Activated CD8-positive, alpha-beta memory T cell treated with anti-CD3 and anti-CD28 coated beads, Interleukin-2, amount 10 ng/mL, durations not matched to agents 7 days and 5 days (primary cell): ENCODE measurements around the gene CERS1. TPM values are rescaled to one million over a fixed set of nuclear protein-coding genes. Genes with fewer than 3 reads are reported as not detected.

Source experiments
- ATAC-seq: fragments of 150-1000 bp; cut with Tn5 transposase; one replicate; pipeline ENCODE4 v1.10.0; 2021; ENCODE audit warnings: moderate library complexity
- CTCF ChIA-PET: fragments of 350-600 bp; sonication (Branson Sonifier 250); formaldehyde crosslinking; loops from one replicate; lab custom pipeline; 2021; ENCODE audit warnings: antibody characterized with exemption; lab: Charles Lee
- DNase-seq: peaks from one replicate; pipeline ENCODE4 v3.0.0-alpha.2; 2020
- H3K27ac Mint-ChIP-seq: one replicate; pipeline ENCODE4 v1.8.0; 2021; ENCODE audit warnings: mild to moderate bottlenecking, mixed read lengths
- H3K27me3 Mint-ChIP-seq: one replicate; pipeline ENCODE4 v1.8.0; 2021; ENCODE audit warnings: mixed read lengths
- H3K36me3 Mint-ChIP-seq: one replicate; pipeline ENCODE4 v1.8.0; 2021; ENCODE audit warnings: mild to moderate bottlenecking, mixed read lengths
- H3K4me1 Mint-ChIP-seq: one replicate; pipeline ENCODE4 v1.8.0; 2021; ENCODE audit warnings: mixed read lengths
- H3K4me3 Mint-ChIP-seq: one replicate; pipeline ENCODE4 v1.8.0; 2021; ENCODE audit warnings: mild to moderate bottlenecking, moderate library complexity, mixed read lengths
- H3K9me3 Mint-ChIP-seq: one replicate; pipeline ENCODE4 v1.8.0; 2022; ENCODE audit warnings: low read depth, mixed read lengths
- total RNA-seq, 2 experiments: library from RNA; stranded (reverse); gene quantifications; one replicate each; pipeline ENCODE4 v1.2.3, GENCODE V29; 2021

Gene CERS1
- total RNA-seq, 2 experiments from 2014 or later, result not detected

DNA sequence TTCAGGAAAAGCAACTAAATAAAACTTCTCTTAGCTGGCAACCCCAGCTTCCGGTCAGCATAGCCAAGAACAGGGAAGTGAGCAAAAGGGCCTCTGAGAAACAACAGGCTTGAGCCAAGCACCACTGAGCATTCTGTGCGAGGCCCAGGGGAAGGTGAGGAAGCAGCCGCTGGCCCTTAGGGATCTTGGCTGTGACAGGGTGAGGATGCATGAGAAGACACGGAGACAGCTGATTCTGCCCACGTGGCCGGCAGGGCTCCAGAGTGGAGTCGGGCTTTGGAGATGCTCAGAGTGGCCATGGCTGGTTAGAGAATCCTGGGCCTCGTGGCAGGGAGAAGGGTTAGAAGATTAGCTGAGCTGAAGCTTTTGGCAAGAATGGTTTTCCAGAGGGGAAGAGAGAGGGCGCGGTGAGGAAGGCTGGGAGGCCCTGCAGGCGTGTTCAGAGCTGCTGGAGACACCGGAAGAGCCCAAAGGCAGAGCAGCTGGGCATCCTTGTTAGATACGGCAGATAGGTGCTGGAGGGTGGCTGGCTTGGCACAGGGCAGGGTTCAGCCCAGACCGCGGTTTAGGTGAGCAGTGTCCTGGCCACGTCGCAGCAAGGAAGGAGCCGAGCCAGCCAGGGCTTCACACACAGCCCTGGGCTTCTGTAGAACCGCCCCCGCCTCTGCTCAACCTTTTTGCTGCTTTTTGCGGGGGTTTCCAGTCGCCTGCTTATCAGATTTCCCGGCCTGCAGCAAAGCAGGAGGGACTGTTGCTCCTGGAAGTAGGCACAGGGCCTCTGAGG is 46.9 kb downstream of the CERS1 start:
- H3K27me3 Mint-ChIP-seq, result no peaks in the 10 kb centered on the region
- no peaks in the 10 kb centered on the region for H3K9me3 Mint-ChIP-seq
- H3K4me1 Mint-ChIP-seq, result peaks cover 61% of the 10 kb centered on the region
- H3K36me3 Mint-ChIP-seq, result peaks cover 35% of the 10 kb centered on the region
- CTCF ChIA-PET, result interaction anchor here (1.1 to 5.9 kb wide), 8 partner anchors 11 to 398 kb away, joined by 3 to 58 read pairs (median 4); partner anchors contain the start of genes COPE, DDX49 and UPF1
- H3K4me3 Mint-ChIP-seq, result no peak overlapping the region
- H3K27ac Mint-ChIP-seq, result peak overlapping the region; percentile 76
- ATAC-seq (no peak), DNase-seq (no peak)

DNA sequence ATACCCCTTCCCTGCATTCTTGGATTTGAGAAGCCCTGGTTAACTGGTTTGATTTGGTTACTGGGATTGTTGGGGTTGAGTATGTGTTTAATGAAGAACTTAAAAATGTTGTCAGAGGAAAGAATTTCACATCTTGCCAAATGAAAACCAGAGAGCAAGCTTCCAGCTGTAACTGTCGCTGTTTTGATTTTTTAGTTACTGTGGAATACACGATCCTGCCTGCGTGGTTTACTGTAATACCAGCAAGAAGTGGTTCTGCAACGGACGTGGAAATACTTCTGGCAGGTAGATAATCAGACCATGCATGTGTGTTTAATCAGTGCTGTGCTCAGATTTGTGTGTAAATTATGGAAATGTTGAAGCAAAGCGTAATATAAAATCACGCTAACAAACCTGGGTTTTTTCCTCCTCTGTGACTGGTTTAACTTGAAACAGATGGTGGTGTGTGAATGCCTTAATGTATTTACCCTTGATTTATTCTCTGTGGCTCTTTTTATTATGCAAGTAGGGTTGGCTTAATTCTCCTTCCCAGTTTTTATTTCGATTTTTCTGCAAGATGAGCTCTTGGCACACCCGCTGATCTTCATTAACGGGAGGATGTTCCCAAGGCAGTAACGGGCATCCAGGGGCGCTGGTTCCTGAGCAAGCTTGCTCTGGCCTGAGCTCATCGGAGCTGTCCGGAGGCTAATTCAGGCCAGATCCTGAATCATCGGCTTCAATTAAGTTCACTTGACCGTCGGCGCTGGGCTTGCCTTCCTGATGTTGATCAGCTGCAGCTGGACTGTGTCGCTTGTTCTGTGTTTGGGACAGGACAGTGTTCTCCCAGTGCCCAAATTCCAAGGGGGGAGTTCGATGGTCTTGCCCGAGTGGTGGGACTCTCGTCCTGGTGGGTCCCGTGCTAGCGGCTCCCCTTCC is 48.2 kb downstream of the CERS1 start:
- no peak overlapping the region for H3K4me3 Mint-ChIP-seq
- peaks cover 30% of the 10 kb centered on the region for H3K36me3 Mint-ChIP-seq
- H3K4me1 Mint-ChIP-seq, result peaks cover 74% of the 10 kb centered on the region
- CTCF ChIA-PET, result interaction anchor here (0.6 to 5.9 kb wide), 36 partner anchors 8 to 519 kb away, joined by 3 to 58 read pairs (median 4); partner anchors contain the start of genes COPE, DDX49, KXD1 and REX1BD
- no peak for DNase-seq
- no peak overlapping the region for H3K27ac Mint-ChIP-seq
- ATAC-seq, result no peak
- no peaks in the 10 kb centered on the region for H3K27me3 Mint-ChIP-seq
- no peaks in the 10 kb centered on the region for H3K9me3 Mint-ChIP-seq

DNA sequence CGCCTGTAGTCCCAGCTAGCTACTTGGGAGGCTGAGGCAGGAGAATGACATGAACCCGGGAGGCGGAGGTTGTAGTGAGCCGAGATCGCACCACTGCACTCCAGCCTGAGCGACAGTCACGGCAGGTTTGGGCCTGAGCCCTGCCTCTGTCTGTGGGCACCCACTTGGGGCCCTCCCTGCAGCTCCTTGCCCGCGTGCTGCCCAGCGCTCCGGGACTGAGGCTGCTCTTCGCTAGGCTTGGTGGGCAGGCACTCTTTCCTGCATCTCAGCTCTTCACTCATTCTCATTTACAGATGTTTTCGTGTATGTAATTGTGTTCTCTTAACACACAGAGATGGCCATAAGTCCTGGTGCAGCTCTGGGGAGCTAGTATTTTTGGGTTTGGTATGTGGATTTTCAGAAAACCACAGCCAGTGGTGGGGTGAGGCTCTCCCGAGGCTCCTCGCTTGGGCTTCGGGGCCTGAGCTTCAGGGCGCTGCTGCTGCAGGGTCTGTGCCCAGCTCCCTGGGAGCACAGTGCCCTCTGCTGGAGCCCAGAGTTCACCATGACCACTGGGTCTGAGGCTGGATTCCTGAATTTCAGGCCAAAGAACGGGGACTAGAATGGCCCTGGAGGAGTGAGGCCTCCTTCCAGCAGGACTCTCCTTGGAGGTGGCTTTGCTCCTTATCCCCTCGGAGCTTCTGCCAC is 49.0 kb downstream of the CERS1 start:
- Mint-ChIP-seq H3K36me3 (peaks cover 29% of the 10 kb centered on the region), H3K9me3 (no peaks in the 10 kb centered on the region), H3K4me3 (no peak overlapping the region), H3K27ac (peak overlapping the region; percentile 18), H3K4me1 (peaks cover 77% of the 10 kb centered on the region), H3K27me3 (no peaks in the 10 kb centered on the region)
- CTCF ChIA-PET, result interaction anchor here (0.6 to 5.9 kb wide), 44 partner anchors 9 to 518 kb away, joined by 3 to 58 read pairs (median 4); partner anchors contain the start of genes COPE, DDX49, KXD1 and REX1BD
- ATAC-seq, result peak; percentile 82
- peak; percentile 77 for DNase-seq

DNA sequence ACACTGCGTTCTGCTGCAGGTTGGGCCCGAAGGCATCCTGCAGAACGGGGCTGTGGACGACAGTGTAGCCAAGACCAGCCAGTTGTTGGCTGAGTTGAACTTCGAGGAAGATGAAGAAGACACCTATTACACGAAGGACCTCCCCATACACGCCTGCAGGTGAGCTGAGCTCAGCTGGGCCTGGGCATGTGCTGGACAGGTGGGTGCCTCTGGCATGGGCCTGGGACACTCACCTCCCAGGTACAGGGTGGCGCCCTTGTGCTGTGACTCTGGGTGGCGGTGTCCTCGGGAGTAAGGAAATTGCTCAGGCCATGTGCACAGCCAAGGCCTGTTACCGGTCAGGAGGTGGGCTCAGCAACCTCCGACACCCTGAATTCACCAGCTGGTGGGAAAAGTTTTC is 50.0 kb downstream of the CERS1 start:
- no peak for ATAC-seq
- Mint-ChIP-seq H3K4me3 (no peak overlapping the region), H3K9me3 (no peaks in the 10 kb centered on the region), H3K36me3 (peaks cover 23% of the 10 kb centered on the region), H3K27ac (no peak overlapping the region), H3K27me3 (no peaks in the 10 kb centered on the region), H3K4me1 (peaks cover 82% of the 10 kb centered on the region)
- no peak for DNase-seq
- CTCF ChIA-PET, result interaction anchor here (1.3 to 5.9 kb wide), 5 partner anchors 8 to 349 kb away, joined by 5 to 58 read pairs (median 9); partner anchors contain the start of genes COPE, DDX49 and UPF1

DNA sequence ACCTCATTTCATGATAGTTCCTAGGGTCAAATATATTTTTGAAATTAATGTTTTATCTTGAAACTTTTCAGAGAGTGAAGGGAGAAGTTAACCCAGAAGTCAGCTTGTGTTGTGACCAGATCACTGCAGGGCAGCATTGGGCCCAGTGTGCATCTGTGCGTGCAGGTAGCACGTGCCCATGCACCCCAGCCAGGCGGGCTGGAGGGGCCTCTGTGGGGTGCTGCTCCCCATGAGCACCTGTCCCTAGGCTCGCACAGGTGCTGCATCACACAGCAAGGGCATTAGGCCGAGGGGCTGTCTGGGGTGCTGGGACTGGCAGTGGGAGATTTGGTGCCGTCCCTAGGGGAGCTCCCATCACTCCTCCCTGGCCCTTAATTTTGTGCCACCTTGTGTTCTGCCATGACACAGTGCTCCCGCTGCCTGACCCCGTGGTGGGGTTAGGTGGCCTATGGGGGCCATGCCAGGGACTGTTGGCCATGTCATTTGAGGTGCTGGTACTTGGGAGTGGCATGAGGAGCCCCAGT is 51.1 kb downstream of the CERS1 start:
- H3K4me3 Mint-ChIP-seq, result no peak overlapping the region
- peaks cover 19% of the 10 kb centered on the region for H3K36me3 Mint-ChIP-seq
- no peaks in the 10 kb centered on the region for H3K9me3 Mint-ChIP-seq
- ATAC-seq (no peak), DNase-seq (no peak)
- no peaks in the 10 kb centered on the region for H3K27me3 Mint-ChIP-seq
- no peak overlapping the region for H3K27ac Mint-ChIP-seq
- H3K4me1 Mint-ChIP-seq, result peaks cover 82% of the 10 kb centered on the region
- CTCF ChIA-PET, result interaction anchor here (0.5 to 5.9 kb wide), 6 partner anchors 11 to 420 kb away, joined by 3 to 58 read pairs (median 7); partner anchors contain the start of gene UPF1

DNA sequence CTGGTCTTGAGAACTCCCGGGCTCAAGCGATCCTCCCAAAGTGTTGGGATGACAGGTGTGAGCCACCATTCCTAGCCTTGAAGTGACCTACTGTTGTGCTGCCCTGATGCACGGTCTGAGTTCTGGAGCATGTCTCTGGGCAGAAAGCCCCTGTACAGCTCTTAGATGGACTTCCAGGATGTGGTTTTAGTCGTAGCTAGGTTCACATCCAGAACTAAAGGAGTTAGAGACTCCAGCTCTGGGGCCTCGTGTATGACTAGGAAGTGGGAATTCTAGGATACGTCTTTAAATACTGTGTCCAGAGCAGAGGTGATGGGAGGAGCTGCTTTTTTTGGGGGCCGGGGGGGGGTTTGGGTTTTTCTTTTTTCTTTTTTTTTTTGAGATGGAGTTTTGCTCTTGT is 52.0 kb downstream of the CERS1 start:
- DNase-seq (no peak), ATAC-seq (no peak)
- CTCF ChIA-PET, result interaction anchor here (1.1 to 2.9 kb wide), 5 partner anchors 11 to 393 kb away, joined by 5 to 13 read pairs (median 5); partner anchors contain the start of gene UPF1
- peaks cover 77% of the 10 kb centered on the region for H3K4me1 Mint-ChIP-seq
- H3K36me3 Mint-ChIP-seq, result peaks cover 17% of the 10 kb centered on the region
- H3K27ac Mint-ChIP-seq, result peak overlapping the region; percentile 52
- no peaks in the 10 kb centered on the region for H3K27me3 Mint-ChIP-seq
- no peaks in the 10 kb centered on the region for H3K9me3 Mint-ChIP-seq
- H3K4me3 Mint-ChIP-seq, result peak overlapping the region; percentile 8

DNA sequence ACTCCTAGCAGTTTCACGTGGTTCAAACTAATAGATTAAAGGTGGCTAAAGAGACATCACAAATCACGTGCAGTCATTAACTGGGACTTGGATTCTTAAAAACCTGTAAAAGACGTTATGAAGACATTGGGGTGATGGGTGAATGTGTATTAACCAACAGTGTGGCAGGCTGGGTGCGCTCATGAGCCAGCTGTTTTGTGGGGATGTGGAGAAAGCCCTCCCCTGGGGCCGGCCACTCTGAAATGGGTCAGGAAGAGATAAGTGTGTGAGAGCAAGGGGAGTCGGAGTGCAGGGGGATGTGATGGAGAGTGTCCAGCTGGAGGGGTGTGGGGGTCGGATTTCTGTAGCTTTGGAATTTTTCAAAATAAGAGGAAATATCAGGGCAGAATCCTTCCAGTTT is 53.8 kb downstream of the CERS1 start:
- Mint-ChIP-seq H3K36me3 (peaks cover 24% of the 10 kb centered on the region), H3K4me1 (peaks cover 74% of the 10 kb centered on the region), H3K4me3 (no peak overlapping the region), H3K9me3 (no peaks in the 10 kb centered on the region), H3K27me3 (no peaks in the 10 kb centered on the region), H3K27ac (no peak overlapping the region)
- ATAC-seq (no peak), DNase-seq (no peak)
- CTCF ChIA-PET, result interaction anchor here (1.3 kb wide), 1 partner anchor 253 kb away, joined by 3 read pairs; no protein-coding TSS in a partner anchor

DNA sequence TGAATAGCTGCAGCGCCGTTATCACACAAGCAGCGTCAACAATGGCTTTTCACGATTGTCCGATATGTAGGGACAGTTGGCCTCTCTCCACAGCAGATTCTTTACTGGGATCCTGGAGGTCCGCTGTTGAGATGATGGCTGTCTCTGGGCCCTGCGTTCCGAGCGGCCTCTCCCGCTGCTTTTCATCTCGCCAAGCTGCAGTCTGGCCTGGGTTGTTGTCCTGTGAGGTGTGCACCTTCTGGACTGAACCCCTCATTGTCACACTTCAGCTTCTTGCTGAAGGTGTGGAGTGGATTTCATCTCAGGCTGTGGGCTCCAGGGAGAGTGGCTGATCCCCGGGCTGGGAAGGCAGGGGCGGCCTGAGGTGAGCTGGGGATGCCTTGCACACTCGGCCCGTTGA is 54.6 kb downstream of the CERS1 start:
- no peak overlapping the region for H3K4me3 Mint-ChIP-seq
- CTCF ChIA-PET, result interaction anchor here (0.6 to 1.3 kb wide), 2 partner anchors 252 to 378 kb away, joined by 3 read pairs; no protein-coding TSS in a partner anchor

DNA sequence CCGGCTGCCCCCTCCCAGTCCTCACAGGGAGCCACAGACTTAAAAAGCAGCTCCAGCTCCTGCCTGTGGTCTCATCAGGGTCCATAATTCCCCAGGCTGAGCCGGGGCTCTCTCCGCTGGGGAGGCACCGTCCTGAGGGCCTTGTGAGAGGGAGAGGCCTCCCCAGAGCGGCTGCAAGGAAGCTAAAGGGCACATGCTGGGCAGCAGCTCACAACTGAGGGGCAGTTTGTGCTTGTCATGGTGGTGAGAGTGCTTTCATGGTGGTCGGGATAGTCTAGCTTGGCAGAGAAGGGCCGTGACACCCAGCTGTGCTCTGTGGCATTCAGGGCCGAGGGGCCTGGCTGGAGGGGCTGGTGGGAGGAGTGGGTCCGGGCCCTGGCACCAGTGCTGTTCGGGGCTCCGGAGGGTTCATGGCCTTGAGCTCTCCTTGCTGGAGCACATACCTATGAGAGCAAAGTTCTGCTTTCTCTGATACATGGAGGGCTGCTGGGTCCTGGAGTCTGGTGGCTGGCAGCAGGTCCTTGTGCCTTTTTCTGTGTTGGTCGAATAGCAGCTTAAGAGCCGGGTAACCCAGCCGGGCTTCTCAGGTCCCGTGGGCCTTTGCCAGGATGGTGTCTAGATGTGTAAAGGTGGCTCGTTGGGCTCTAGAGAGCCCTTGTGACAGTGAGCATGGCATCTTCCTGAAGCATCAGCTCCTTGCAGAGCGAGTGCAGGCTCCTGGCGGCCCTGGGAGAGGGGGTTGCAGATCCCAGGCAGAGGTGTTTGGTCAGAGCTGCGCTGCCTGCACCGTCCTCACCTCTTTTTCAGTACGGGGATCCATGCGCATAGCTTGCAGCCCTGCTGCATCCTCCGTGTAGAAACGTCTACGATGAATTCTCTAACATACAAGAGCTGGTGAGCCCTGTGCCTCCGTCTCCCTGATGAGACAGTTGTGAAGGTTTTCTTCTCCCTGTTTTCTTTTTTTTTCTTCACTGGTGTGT is 55.4 kb downstream of the CERS1 start:
- no peaks in the 10 kb centered on the region for H3K27me3 Mint-ChIP-seq
- no peak overlapping the region for H3K4me3 Mint-ChIP-seq
- H3K27ac Mint-ChIP-seq, result no peak overlapping the region
- DNase-seq (no peak), ATAC-seq (no peak)
- peaks cover 33% of the 10 kb centered on the region for H3K36me3 Mint-ChIP-seq
- peaks cover 70% of the 10 kb centered on the region for H3K4me1 Mint-ChIP-seq
- no peaks in the 10 kb centered on the region for H3K9me3 Mint-ChIP-seq
- CTCF ChIA-PET, result interaction anchor here (0.6 to 1.1 kb wide), 4 partner anchors 9 to 377 kb away, joined by 3 to 4 read pairs (median 3); partner anchors contain the start of gene UPF1

More for the DNA sequence above, 54.6 kb downstream of the CERS1 start:
- Mint-ChIP-seq H3K27me3 (no peaks in the 10 kb centered on the region), H3K4me1 (peaks cover 70% of the 10 kb centered on the region), H3K36me3 (peaks cover 28% of the 10 kb centered on the region), H3K9me3 (no peaks in the 10 kb centered on the region), H3K27ac (no peak overlapping the region)
- no peak for ATAC-seq
- no peak for DNase-seq

DNA sequence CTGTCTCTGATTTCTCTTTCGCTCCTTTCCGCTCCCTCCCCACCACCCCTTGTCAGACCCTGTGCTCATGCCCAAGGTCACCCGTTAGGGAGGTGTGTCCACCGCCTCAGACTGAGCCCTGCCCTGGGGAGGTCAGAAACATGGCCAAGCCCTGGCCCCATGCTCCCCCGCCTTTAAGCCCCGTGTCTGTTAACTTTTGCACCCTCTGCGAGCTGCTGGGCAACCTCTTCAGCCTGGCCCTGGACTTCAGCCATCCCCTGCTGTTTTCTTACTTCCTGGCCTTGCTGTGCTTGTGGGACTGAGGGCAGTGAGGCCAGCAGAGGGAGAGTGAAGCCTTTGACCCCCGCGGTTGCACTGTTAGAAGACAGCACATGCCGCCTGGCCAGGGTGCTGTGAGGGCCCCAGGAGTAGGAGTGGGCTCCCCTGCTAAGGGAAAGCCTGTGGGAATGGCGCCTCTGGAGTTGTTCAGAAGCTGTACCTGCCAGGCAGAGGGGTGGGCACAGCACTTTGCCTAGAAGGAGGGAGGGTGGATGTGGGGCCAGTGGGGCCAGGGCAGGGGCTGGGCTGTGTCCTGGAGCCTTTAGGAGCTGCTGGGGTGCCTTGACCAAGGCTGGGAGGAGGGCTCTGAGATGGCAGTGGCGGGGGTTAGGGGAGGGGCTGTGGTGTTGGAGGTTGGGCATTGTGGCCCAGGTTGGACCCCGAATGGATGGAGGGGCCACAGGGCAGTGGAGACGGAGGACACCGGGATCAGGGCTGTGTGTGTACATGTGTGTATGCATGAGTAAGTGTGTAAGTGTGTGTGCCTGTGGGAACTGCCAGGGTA is 56.3 kb downstream of the CERS1 start:
- H3K36me3 Mint-ChIP-seq, result peaks cover 40% of the 10 kb centered on the region
- no peaks in the 10 kb centered on the region for H3K9me3 Mint-ChIP-seq
- no peak overlapping the region for H3K27ac Mint-ChIP-seq

DNA sequence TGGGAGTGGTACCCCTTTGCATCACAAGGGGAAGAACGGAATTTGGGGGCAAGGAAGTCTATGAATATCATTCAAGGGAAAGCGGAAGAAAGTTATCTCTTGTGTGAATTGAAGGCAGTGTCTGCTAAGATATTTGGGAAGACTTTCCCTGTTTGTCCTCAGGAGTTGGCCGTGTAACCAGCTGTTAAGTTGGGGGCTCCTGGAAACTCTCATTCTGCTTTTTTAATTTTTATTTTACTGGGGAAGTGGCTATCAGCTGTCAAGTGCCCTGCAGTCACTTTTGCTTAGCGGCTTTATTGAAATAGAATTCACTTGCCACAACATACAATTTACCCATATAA is 61.3 kb downstream of the CERS1 start:
- DNase-seq (no peak), ATAC-seq (no peak)
- CTCF ChIA-PET, result interaction anchor here (7.3 kb wide), 1 partner anchor 13 kb away, joined by 58 read pairs; no protein-coding TSS in a partner anchor
- Mint-ChIP-seq H3K27me3 (no peaks in the 10 kb centered on the region), H3K4me3 (peak overlapping the region; percentile 95), H3K27ac (no peak overlapping the region), H3K36me3 (peaks cover 52% of the 10 kb centered on the region), H3K9me3 (no peaks in the 10 kb centered on the region), H3K4me1 (peaks cover 59% of the 10 kb centered on the region)

More for the DNA sequence above, 56.3 kb downstream of the CERS1 start:
- no peaks in the 10 kb centered on the region for H3K27me3 Mint-ChIP-seq
- CTCF ChIA-PET, result interaction anchor here (1.0 to 2.2 kb wide), 3 partner anchors 7 to 320 kb away, joined by 3 to 11 read pairs (median 4); partner anchors contain the start of gene UPF1
- H3K4me1 Mint-ChIP-seq, result peaks cover 71% of the 10 kb centered on the region
- no peak overlapping the region for H3K4me3 Mint-ChIP-seq
- no peak for ATAC-seq
- no peak for DNase-seq
